Measurements from ENCODE around the gene LRCH3.
A peak's percentile ranks its signal among the peaks of the same experiment; 100 is the strongest.

The LRCH3 gene

DNA sequence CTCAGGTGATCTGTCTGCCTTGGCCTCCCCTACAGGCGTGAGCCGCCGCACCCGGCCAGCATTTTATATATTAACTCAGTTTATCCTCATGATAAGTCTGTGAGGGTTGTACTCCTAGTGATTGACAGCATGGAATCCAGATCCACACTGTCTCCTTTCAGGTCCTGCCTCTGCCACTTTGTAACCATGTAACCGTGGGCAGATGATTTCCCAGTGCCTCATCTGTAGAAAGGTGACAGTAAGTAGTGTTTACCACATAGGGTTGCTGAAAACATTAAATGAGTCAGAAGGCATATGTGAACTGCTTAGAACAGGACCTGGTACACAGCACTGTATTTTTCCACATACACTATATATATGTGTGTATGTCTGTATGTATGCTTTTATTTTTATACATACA, 38.9 kb upstream of the LRCH3 start:
- peak overlapping the region; percentile 82 for H3K4me2 ChIP-seq (ENCODE audit: low read length)
- peaks cover 17% of the 10 kb centered on the region for H4K20me1 ChIP-seq (ENCODE audit: control insufficient read depth, insufficient read depth, low read depth, low read length)
- no peaks in the 10 kb centered on the region for H3K9me2 ChIP-seq (replicated peaks; ENCODE audit: control insufficient read depth, low read length)
- no peaks in the 10 kb centered on the region for H3K27me3 ChIP-seq (ENCODE audit: control insufficient read depth, low read length)
- H3K4me3 ChIP-seq (ENCODE audit: low read length), result peak overlapping the region; percentile 86
- H3K4me1 ChIP-seq (ENCODE audit: control insufficient read depth, low read length), result peaks cover 49% of the 10 kb centered on the region
- H3K9me3 ChIP-seq (ENCODE audit: control insufficient read depth, insufficient read depth, low read length), result no peaks in the 10 kb centered on the region
- H3K36me3 ChIP-seq (ENCODE audit: control insufficient read depth, low read length), result peaks cover 28% of the 10 kb centered on the region
- H3K27ac ChIP-seq (ENCODE audit: low read depth, low read length), result no peak overlapping the region
- TF ChIP-seq, protein P1, sequence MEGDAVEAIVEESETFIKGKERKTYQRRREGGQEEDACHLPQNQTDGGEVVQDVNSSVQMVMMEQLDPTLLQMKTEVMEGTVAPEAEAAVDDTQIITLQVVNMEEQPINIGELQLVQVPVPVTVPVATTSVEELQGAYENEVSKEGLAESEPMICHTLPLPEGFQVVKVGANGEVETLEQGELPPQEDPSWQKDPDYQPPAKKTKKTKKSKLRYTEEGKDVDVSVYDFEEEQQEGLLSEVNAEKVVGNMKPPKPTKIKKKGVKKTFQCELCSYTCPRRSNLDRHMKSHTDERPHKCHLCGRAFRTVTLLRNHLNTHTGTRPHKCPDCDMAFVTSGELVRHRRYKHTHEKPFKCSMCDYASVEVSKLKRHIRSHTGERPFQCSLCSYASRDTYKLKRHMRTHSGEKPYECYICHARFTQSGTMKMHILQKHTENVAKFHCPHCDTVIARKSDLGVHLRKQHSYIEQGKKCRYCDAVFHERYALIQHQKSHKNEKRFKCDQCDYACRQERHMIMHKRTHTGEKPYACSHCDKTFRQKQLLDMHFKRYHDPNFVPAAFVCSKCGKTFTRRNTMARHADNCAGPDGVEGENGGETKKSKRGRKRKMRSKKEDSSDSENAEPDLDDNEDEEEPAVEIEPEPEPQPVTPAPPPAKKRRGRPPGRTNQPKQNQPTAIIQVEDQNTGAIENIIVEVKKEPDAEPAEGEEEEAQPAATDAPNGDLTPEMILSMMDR (IDR thresholded peaks at IDR 0.05; ENCODE audit: low read depth, low read length, poor library complexity, severe bottlenecking), result no peak
- peaks cover 73% of the 10 kb centered on the region for H3K79me2 ChIP-seq (ENCODE audit: control insufficient read depth, low read length)
- peaks cover 14% of the 10 kb centered on the region for H3F3A ChIP-seq (ENCODE audit: control insufficient read depth, insufficient read depth)

DNA sequence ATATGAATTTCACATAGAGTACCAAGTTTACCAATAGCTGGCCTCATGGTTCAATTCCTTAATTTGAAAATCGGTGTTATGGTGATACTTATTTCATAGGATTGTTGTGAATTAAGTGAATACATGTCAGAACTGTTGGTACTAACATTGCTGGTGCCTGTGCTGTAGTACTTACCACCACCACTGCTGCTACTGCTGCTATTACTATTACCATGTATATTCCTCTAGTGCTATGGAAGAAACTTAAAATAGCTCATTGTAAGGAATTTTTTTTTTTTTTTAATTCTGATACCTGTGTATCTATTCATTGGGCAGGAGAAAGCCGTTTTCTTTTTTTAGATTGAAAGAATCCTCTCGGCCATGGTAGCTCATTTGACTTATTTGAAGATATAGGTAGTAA, 37.8 kb upstream of the LRCH3 start:
- H3K9me2 ChIP-seq (replicated peaks; ENCODE audit: control insufficient read depth, low read length), result no peaks in the 10 kb centered on the region
- H3K27me3 ChIP-seq (ENCODE audit: control insufficient read depth, low read length), result no peaks in the 10 kb centered on the region
- H3K4me3 ChIP-seq (ENCODE audit: low read length), result peak overlapping the region; percentile 17
- H3K79me2 ChIP-seq (ENCODE audit: control insufficient read depth, low read length), result peaks cover 82% of the 10 kb centered on the region
- no peaks in the 10 kb centered on the region for H3K9me3 ChIP-seq (ENCODE audit: control insufficient read depth, insufficient read depth, low read length)
- H3K4me2 ChIP-seq (ENCODE audit: low read length), result peak overlapping the region; percentile 82
- TF ChIP-seq, protein P1 (IDR thresholded peaks at IDR 0.05; ENCODE audit: low read depth, low read length, poor library complexity, severe bottlenecking), result no peak
- no peak for TF ChIP-seq EZH2phosphoT487 (IDR thresholded peaks at IDR 0.05; ENCODE audit: borderline replicate concordance, low read length)
- H3K36me3 ChIP-seq (ENCODE audit: control insufficient read depth, low read length), result peaks cover 37% of the 10 kb centered on the region
- no peak overlapping the region for H3K27ac ChIP-seq (ENCODE audit: low read depth, low read length)
- peaks cover 42% of the 10 kb centered on the region for H3K4me1 ChIP-seq (ENCODE audit: control insufficient read depth, low read length)
- peaks cover 9% of the 10 kb centered on the region; the same call in 1 of the 2 replicates for H3F3A ChIP-seq (ENCODE audit: control insufficient read depth, insufficient read depth)
- peaks cover 17% of the 10 kb centered on the region for H4K20me1 ChIP-seq (ENCODE audit: control insufficient read depth, insufficient read depth, low read depth, low read length)

DNA sequence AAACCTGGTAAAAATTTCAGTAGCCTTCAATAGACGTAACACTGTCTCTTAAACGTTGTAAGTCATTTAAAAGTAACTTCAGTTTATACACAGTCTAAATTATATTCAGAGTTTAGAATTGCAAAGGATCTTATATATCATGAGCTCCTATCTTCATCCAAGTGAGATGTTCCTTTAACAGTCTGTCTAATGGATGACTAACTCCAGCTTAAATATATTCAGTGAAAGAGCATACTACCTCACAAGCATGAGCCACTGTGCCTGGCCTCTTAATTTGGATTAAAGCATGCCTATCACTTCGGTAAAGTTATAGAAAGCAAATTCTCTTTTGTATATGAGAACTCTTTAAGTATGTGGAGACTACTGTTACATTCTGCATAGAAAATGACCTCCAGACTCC, 34.4 kb upstream of the LRCH3 start:
- H3F3A ChIP-seq (ENCODE audit: control insufficient read depth, insufficient read depth), result no peaks in the 10 kb centered on the region
- H3K9me2 ChIP-seq (replicated peaks; ENCODE audit: control insufficient read depth, low read length), result no peaks in the 10 kb centered on the region
- peaks cover 95% of the 10 kb centered on the region for H3K79me2 ChIP-seq (ENCODE audit: control insufficient read depth, low read length)
- peaks cover 31% of the 10 kb centered on the region for H3K4me1 ChIP-seq (ENCODE audit: control insufficient read depth, low read length)
- no peaks in the 10 kb centered on the region for H3K9me3 ChIP-seq (ENCODE audit: control insufficient read depth, insufficient read depth, low read length)
- H3K4me2 ChIP-seq (ENCODE audit: low read length), result no peak overlapping the region
- H4K20me1 ChIP-seq (ENCODE audit: control insufficient read depth, insufficient read depth, low read depth, low read length), result peaks cover 17% of the 10 kb centered on the region
- no peak overlapping the region for H3K4me3 ChIP-seq (ENCODE audit: low read length)
- H3K27me3 ChIP-seq (ENCODE audit: control insufficient read depth, low read length), result no peaks in the 10 kb centered on the region
- H3K36me3 ChIP-seq (ENCODE audit: control insufficient read depth, low read length), result peaks cover 61% of the 10 kb centered on the region
- TF ChIP-seq, protein P1 (IDR thresholded peaks at IDR 0.05; ENCODE audit: low read depth, low read length, poor library complexity, severe bottlenecking), result no peak
- no peak for TF ChIP-seq EZH2phosphoT487 (IDR thresholded peaks at IDR 0.05; ENCODE audit: borderline replicate concordance, low read length)
- no peak overlapping the region for H3K27ac ChIP-seq (ENCODE audit: low read depth, low read length)

DNA sequence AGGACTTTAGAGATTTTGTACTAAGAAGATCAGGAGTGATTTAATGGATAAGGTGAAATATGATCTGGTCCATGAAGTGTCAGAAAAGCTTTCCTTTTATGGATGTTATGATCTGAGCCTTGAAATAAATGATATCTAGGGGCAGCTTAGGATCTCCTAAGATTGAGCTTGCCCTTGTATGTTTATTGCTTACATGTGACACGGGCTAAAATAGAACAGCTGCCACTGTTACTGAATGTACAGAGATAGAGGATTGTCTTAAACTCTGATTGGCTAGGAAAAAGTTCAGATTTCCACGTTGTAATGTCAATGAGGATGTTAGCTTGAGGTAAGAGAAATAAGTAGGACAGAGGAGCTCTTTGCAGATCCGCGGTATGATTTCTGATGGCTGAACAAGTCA, 32.5 kb upstream of the LRCH3 start:
- Histone ChIP-seq H3K27me3 (ENCODE audit: control insufficient read depth, low read length) (no peaks in the 10 kb centered on the region), H3K4me2 (ENCODE audit: low read length) (no peak overlapping the region), H3K9me2 (replicated peaks; ENCODE audit: control insufficient read depth, low read length) (no peaks in the 10 kb centered on the region), H3F3A (ENCODE audit: control insufficient read depth, insufficient read depth) (no peaks in the 10 kb centered on the region), H3K4me1 (ENCODE audit: control insufficient read depth, low read length) (peaks cover 14% of the 10 kb centered on the region), H3K79me2 (ENCODE audit: control insufficient read depth, low read length) (peaks cover 80% of the 10 kb centered on the region), H3K27ac (ENCODE audit: low read depth, low read length) (no peak overlapping the region), H3K9me3 (ENCODE audit: control insufficient read depth, insufficient read depth, low read length) (no peaks in the 10 kb centered on the region), H3K4me3 (ENCODE audit: low read length) (no peak overlapping the region), H4K20me1 (ENCODE audit: control insufficient read depth, insufficient read depth, low read depth, low read length) (peaks cover 5% of the 10 kb centered on the region; the same call in 1 of the 2 replicates), H3K36me3 (ENCODE audit: control insufficient read depth, low read length) (peaks cover 65% of the 10 kb centered on the region)
- no peak for TF ChIP-seq EZH2phosphoT487 (IDR thresholded peaks at IDR 0.05; ENCODE audit: borderline replicate concordance, low read length)
- TF ChIP-seq, protein P1 (IDR thresholded peaks at IDR 0.05; ENCODE audit: low read depth, low read length, poor library complexity, severe bottlenecking), result no peak
